K562 (cell line): ENCODE measurements around the gene GARIN6.

Experiments used
- CBX1 ChIP-seq: sonication (generic); IDR thresholded peaks from 2 replicates; pipeline ENCODE4 v1.6.1; 2016; ENCODE audit warnings: antibody characterized with exemption, low read depth, mild to moderate bottlenecking
- RCOR1 ChIP-seq, 2 experiments: IDR thresholded peaks; 2 replicates each; pipeline ENCODE4 v1.6.1; 2012; ENCODE audit warnings: low read depth in 2 of 2, low read length in 2 of 2, borderline replicate concordance in 1 of 2, improper control_type of control experiment in 1 of 2
- ZNF24 ChIP-seq: fragments of 450-650 bp; IDR thresholded peaks from 2 replicates; pipeline ENCODE4 v1.6.1; 2016
- TF ChIP-seq, protein P1 (sequence below), 3 experiments: IDR thresholded peaks in 2 of 3; conservative IDR thresholded peaks in 1 of 3; 2 replicates each; pipeline ENCODE4 v1.5.1; 2011 to 2012; ENCODE audit warnings: low read length in 3 of 3, mild to moderate bottlenecking in 3 of 3, control low read depth in 2 of 3, improper control_type of control experiment in 1 of 3, inconsistent platforms in 1 of 3, low read depth in 1 of 3, mixed read lengths in 1 of 3, moderate library complexity in 1 of 3; ENCODE audit not compliant: insufficient read depth in 2 of 3

GRCh38 chr12:99680276-99680675 lies 32.7 kb downstream of the GARIN6 start:
- no peak for TF ChIP-seq RCOR1 (IDR thresholded peaks at IDR 0.05; ENCODE audit: borderline replicate concordance in 1 of 2, low read depth in 2 of 2, low read length in 2 of 2)
- no peak for TF ChIP-seq CBX1
- TF ChIP-seq, protein P1, sequence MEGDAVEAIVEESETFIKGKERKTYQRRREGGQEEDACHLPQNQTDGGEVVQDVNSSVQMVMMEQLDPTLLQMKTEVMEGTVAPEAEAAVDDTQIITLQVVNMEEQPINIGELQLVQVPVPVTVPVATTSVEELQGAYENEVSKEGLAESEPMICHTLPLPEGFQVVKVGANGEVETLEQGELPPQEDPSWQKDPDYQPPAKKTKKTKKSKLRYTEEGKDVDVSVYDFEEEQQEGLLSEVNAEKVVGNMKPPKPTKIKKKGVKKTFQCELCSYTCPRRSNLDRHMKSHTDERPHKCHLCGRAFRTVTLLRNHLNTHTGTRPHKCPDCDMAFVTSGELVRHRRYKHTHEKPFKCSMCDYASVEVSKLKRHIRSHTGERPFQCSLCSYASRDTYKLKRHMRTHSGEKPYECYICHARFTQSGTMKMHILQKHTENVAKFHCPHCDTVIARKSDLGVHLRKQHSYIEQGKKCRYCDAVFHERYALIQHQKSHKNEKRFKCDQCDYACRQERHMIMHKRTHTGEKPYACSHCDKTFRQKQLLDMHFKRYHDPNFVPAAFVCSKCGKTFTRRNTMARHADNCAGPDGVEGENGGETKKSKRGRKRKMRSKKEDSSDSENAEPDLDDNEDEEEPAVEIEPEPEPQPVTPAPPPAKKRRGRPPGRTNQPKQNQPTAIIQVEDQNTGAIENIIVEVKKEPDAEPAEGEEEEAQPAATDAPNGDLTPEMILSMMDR (IDR thresholded peaks at IDR 0.05 in 2 of 3, conservative IDR thresholded peaks at IDR 0.05 in 1 of 3; ENCODE audit: insufficient read depth in 2 of 3, low read depth in 1 of 3, low read length in 3 of 3) = no peak
- TF ChIP-seq ZNF24 = no peak
